Activated CD4-positive, alpha-beta T cell treated with anti-CD3 and anti-CD28 coated beads, Interleukin-2, amount 10 ng/mL, durations not matched to agents 7 days and 5 days (primary cell): ENCODE results near the gene TRIM42. TPM values are rescaled to one million over a fixed set of nuclear protein-coding genes. Genes with fewer than 3 reads are reported as not detected.

Source experiments
- CTCF ChIA-PET: fragments of 350-600 bp; sonication (Branson Sonifier 250); formaldehyde crosslinking; loops from one replicate; lab custom pipeline; 2021; ENCODE audit warnings: antibody characterized with exemption; lab: Charles Lee
- POLR2A ChIA-PET: fragments of 350-600 bp; sonication (Branson Sonifier 250); formaldehyde crosslinking; loops from one replicate; lab custom pipeline; 2021; ENCODE audit warnings: antibody characterized with exemption; lab: Charles Lee
- DNase-seq: peaks from one replicate; pipeline ENCODE4 v3.0.0-alpha.2; 2020
- H3K27ac Mint-ChIP-seq: one replicate; pipeline ENCODE4 v1.8.0; 2021; ENCODE audit warnings: mild to moderate bottlenecking, moderate library complexity, mixed read lengths
- H3K27me3 Mint-ChIP-seq: one replicate; pipeline ENCODE4 v1.8.0; 2021; ENCODE audit warnings: mixed read lengths
- H3K36me3 Mint-ChIP-seq: one replicate; pipeline ENCODE4 v1.8.0; 2021; ENCODE audit warnings: low read depth, mixed read lengths
- H3K4me1 Mint-ChIP-seq: one replicate; pipeline ENCODE4 v1.8.0; 2021; ENCODE audit warnings: mixed read lengths
- H3K4me3 Mint-ChIP-seq: one replicate; pipeline ENCODE4 v1.8.0; 2021; ENCODE audit warnings: mild to moderate bottlenecking, moderate library complexity, mixed read lengths
- H3K9me3 Mint-ChIP-seq: one replicate; pipeline ENCODE4 v1.8.0; 2021; ENCODE audit warnings: mixed read lengths
- total RNA-seq, 2 experiments: library from RNA; stranded (reverse); gene quantifications; one replicate each; pipeline ENCODE4 v1.2.3, GENCODE V29; 2021

Gene TRIM42
- not detected for total RNA-seq

DNA sequence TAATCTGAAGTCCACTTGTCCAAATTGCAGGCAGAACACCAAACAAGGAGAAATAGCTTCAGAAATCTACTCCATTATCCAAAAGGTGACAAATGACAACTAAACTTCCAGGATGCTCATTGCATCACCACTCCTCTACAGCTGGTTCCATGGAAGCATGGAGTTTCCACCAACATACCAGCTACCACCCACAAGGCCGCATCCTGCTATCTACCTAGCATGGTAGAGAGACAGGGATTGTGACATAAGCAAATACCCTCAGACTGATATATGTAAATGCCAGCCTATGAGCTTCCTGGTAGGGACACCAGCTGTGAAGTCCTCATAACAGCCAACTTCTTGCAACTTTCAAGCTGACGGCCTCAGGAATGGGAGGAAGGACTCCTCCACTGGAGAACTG, at the start of gene TRIM42:
TRIM42 (plus strand) TSS at position 301 of the 400 bp plus-strand sequence. CDS start 166 bp downstream, outside the sequence.
- Mint-ChIP-seq H3K27ac (no peak within 1 kb of the TSS), H3K4me1 (no peaks in the 10 kb centered on the region), H3K4me3 (no peak within 1 kb of the TSS), H3K36me3 (no peaks in the 10 kb centered on the region), H3K9me3 (no peaks in the 10 kb centered on the region), H3K27me3 (no peaks in the 10 kb centered on the region)
- ChIA-PET CTCF (no interaction called here), POLR2A (no interaction called here)
- no peak for DNase-seq

DNA sequence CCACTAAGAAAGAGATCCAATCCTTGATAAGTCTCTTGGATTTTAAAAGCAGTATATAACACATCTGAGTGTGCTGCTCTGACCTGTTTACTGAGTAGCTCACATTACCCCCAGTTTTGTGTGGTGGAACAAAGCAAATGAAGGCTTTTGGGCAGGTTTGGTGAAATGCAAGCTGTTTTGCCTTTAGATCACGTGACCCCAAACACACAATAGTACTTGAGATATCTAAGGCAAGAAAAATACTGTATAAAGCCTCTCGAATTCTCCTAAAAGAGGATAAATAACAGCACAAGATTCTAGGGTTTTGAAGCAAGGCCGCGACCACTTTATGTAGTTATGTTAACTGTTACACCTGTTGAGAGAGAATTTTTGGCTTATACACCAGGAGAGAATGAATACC, 49.3 kb upstream of the TRIM42 start:
- no peak for DNase-seq
- POLR2A ChIA-PET, result no interaction called here
- Mint-ChIP-seq H3K4me1 (no peaks in the 10 kb centered on the region), H3K4me3 (no peak overlapping the region), H3K27me3 (peaks cover 3% of the 10 kb centered on the region), H3K36me3 (no peaks in the 10 kb centered on the region), H3K27ac (no peak overlapping the region), H3K9me3 (no peaks in the 10 kb centered on the region)
- CTCF ChIA-PET, result no interaction called here

GRCh38 chr3:140629357-140630137, 48.3 kb upstream of the TRIM42 start:
- ChIA-PET CTCF (no interaction called here), POLR2A (no interaction called here)
- no peaks in the 10 kb centered on the region for H3K9me3 Mint-ChIP-seq
- no peak overlapping the region for H3K4me3 Mint-ChIP-seq
- DNase-seq, result no peak
- no peak overlapping the region for H3K27ac Mint-ChIP-seq
- H3K4me1 Mint-ChIP-seq, result no peaks in the 10 kb centered on the region
- peaks cover 3% of the 10 kb centered on the region for H3K27me3 Mint-ChIP-seq
- no peaks in the 10 kb centered on the region for H3K36me3 Mint-ChIP-seq

DNA sequence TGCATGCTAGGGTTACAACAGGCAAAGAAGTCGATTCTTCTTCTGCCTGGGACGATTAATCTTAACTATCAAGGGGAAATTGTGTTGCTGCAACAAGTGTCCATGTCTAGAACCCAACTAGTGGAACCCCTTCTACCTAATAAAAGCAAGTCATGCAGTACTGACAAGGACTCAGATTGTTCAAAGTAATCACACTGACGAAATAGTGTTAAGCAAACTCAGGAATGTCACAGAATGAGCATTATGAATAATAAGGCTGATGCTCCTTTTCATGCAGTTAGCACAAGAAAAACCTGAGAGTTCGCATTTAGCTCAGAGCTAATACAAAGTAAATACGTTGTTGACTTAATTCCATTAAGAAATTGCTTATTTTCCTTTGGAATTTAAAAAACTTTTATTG, 47.5 kb upstream of the TRIM42 start:
- Mint-ChIP-seq H3K4me3 (no peak overlapping the region), H3K4me1 (no peaks in the 10 kb centered on the region), H3K36me3 (no peaks in the 10 kb centered on the region), H3K27me3 (peaks cover 3% of the 10 kb centered on the region), H3K9me3 (no peaks in the 10 kb centered on the region), H3K27ac (no peak overlapping the region)
- POLR2A ChIA-PET, result no interaction called here
- no peak for DNase-seq
- CTCF ChIA-PET, result no interaction called here

- Mint-ChIP-seq H3K36me3 (no peaks in the 10 kb centered on the region), H3K4me3 (no peak overlapping the region), H3K4me1 (no peaks in the 10 kb centered on the region), H3K27ac (no peak overlapping the region), H3K27me3 (peaks cover 3% of the 10 kb centered on the region), H3K9me3 (no peaks in the 10 kb centered on the region)
- no peak for DNase-seq
- ChIA-PET CTCF (no interaction called here), POLR2A (no interaction called here)
Measured at GRCh38 chr3:140630866-140631265, 47.0 kb upstream of the TRIM42 start.

- H3K27me3 Mint-ChIP-seq, result peaks cover 7% of the 10 kb centered on the region
- no peaks in the 10 kb centered on the region for H3K36me3 Mint-ChIP-seq
- no peaks in the 10 kb centered on the region for H3K9me3 Mint-ChIP-seq
- ChIA-PET POLR2A (no interaction called here), CTCF (interaction anchor here (0.6 kb wide), 1 partner anchor 38 kb away, joined by 3 read pairs; no protein-coding TSS in a partner anchor)
- no peaks in the 10 kb centered on the region for H3K4me1 Mint-ChIP-seq
- no peak overlapping the region for H3K4me3 Mint-ChIP-seq
- H3K27ac Mint-ChIP-seq, result no peak overlapping the region
- no peak for DNase-seq
Measured at GRCh38 chr3:140635276-140635675, 42.6 kb upstream of the TRIM42 start.

- no peaks in the 10 kb centered on the region for H3K9me3 Mint-ChIP-seq
- no peaks in the 10 kb centered on the region for H3K4me1 Mint-ChIP-seq
- CTCF ChIA-PET, result no interaction called here
- H3K27me3 Mint-ChIP-seq, result peaks cover 4% of the 10 kb centered on the region
- H3K4me3 Mint-ChIP-seq, result no peak overlapping the region
- POLR2A ChIA-PET, result no interaction called here
- no peak for DNase-seq
- H3K27ac Mint-ChIP-seq, result no peak overlapping the region
- H3K36me3 Mint-ChIP-seq, result no peaks in the 10 kb centered on the region
Measured at GRCh38 chr3:140636406-140637138, 41.3 kb upstream of the TRIM42 start.

DNA sequence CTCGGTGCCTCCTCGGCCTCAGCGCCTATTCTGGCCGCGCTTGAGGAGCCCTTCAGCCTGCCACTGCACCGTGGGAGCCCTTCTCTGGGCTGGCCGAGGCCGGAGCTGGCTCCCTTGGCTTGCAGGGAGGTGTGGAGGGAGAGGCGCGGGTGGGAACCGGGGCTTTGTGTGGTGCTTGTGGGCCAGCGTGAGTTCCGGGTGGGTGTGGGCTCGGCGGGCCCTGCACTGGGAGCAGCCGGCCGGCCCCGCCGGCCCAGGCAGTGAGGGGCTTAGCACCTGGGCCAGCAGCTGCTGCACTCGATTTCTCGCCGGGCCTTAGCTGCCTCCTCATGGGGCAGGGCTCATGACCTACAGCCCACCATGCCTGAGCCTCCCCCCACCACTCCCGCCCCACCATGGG, 26.6 kb upstream of the TRIM42 start:
- DNase-seq, result no peak
- Mint-ChIP-seq H3K27ac (no peak overlapping the region), H3K9me3 (no peaks in the 10 kb centered on the region), H3K27me3 (peaks cover 3% of the 10 kb centered on the region), H3K36me3 (no peaks in the 10 kb centered on the region), H3K4me1 (no peaks in the 10 kb centered on the region), H3K4me3 (no peak overlapping the region)
- POLR2A ChIA-PET, result no interaction called here
- CTCF ChIA-PET, result no interaction called here

GRCh38 chr3:140655678-140656077, 22.2 kb upstream of the TRIM42 start:
- H3K9me3 Mint-ChIP-seq, result no peaks in the 10 kb centered on the region
- H3K4me3 Mint-ChIP-seq, result no peak overlapping the region
- no peaks in the 10 kb centered on the region for H3K4me1 Mint-ChIP-seq
- no peaks in the 10 kb centered on the region for H3K36me3 Mint-ChIP-seq
- H3K27ac Mint-ChIP-seq, result no peak overlapping the region
- POLR2A ChIA-PET, result no interaction called here
- CTCF ChIA-PET, result no interaction called here
- peaks cover 13% of the 10 kb centered on the region for H3K27me3 Mint-ChIP-seq
- no peak for DNase-seq

GRCh38 chr3:140664111-140664510, 13.8 kb upstream of the TRIM42 start:
- no peaks in the 10 kb centered on the region for H3K4me1 Mint-ChIP-seq
- no peak overlapping the region for H3K4me3 Mint-ChIP-seq
- peaks cover 10% of the 10 kb centered on the region for H3K27me3 Mint-ChIP-seq
- H3K9me3 Mint-ChIP-seq, result peaks cover 2% of the 10 kb centered on the region
- no peak overlapping the region for H3K27ac Mint-ChIP-seq
- ChIA-PET POLR2A (no interaction called here), CTCF (no interaction called here)
- no peaks in the 10 kb centered on the region for H3K36me3 Mint-ChIP-seq
- no peak for DNase-seq

- Mint-ChIP-seq H3K4me1 (peaks cover 2% of the 10 kb centered on the region), H3K27ac (no peak overlapping the region), H3K27me3 (no peaks in the 10 kb centered on the region), H3K36me3 (no peaks in the 10 kb centered on the region), H3K4me3 (no peak overlapping the region), H3K9me3 (no peaks in the 10 kb centered on the region)
- ChIA-PET POLR2A (no interaction called here), CTCF (no interaction called here)
- DNase-seq, result no peak
Measured at GRCh38 chr3:140682586-140682985, 4.7 kb downstream of the TRIM42 start.

GRCh38 chr3:140686128-140686527, 8.3 kb downstream of the TRIM42 start:
- no peaks in the 10 kb centered on the region for H3K27me3 Mint-ChIP-seq
- ChIA-PET CTCF (no interaction called here), POLR2A (no interaction called here)
- no peak overlapping the region for H3K4me3 Mint-ChIP-seq
- peaks cover 2% of the 10 kb centered on the region for H3K4me1 Mint-ChIP-seq
- no peak for DNase-seq
- no peaks in the 10 kb centered on the region for H3K9me3 Mint-ChIP-seq
- H3K36me3 Mint-ChIP-seq, result no peaks in the 10 kb centered on the region
- H3K27ac Mint-ChIP-seq, result no peak overlapping the region

DNA sequence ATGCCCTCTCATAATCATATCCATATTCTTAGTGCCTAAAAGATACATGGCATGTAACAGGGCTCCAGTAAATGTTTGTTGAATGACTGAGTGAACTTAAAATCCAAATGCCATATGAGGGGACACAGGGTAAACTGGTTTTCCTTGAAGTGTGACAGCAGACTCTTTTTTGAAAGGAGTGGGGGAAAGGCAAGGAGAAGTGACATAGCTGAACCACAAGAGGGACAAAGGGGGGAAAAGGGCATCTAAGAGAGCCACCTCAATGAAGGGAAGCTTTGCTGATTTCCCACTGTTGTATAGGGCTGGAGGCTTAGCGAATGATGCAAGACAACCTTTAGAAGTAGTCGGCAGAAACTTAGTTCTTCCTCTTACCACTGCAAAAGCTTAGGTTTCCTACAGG, 9.1 kb downstream of the TRIM42 start:
- no peaks in the 10 kb centered on the region for H3K36me3 Mint-ChIP-seq
- H3K9me3 Mint-ChIP-seq, result no peaks in the 10 kb centered on the region
- no peak overlapping the region for H3K4me3 Mint-ChIP-seq
- H3K27ac Mint-ChIP-seq, result no peak overlapping the region
- DNase-seq, result no peak
- ChIA-PET CTCF (no interaction called here), POLR2A (no interaction called here)
- no peaks in the 10 kb centered on the region for H3K27me3 Mint-ChIP-seq
- H3K4me1 Mint-ChIP-seq, result peaks cover 2% of the 10 kb centered on the region
